Mammary epithelial cell (primary cell): Measurements from ENCODE around the gene IGFBP1.

ENCODE experiments used
- EZH2 ChIP-seq: IDR thresholded peaks from 2 replicates; pipeline ENCODE4 v1.6.1; 2012; ENCODE audit warnings: low read length, inconsistent platforms, borderline replicate concordance
- TF ChIP-seq, protein P1 (sequence below), 2 donors: IDR thresholded peaks in 1 of 2; conservative IDR thresholded peaks in 1 of 2; 2 replicates each; pipeline ENCODE4 v1.5.1; 2011 to 2012; ENCODE audit warnings: inconsistent platforms in 2 of 2, low read length in 2 of 2, mild to moderate bottlenecking in 2 of 2, control low read depth in 1 of 2, low read depth in 1 of 2; ENCODE audit not compliant: insufficient read depth in 1 of 2; ENCODE audit errors: extremely low read depth in 1 of 2

DNA sequence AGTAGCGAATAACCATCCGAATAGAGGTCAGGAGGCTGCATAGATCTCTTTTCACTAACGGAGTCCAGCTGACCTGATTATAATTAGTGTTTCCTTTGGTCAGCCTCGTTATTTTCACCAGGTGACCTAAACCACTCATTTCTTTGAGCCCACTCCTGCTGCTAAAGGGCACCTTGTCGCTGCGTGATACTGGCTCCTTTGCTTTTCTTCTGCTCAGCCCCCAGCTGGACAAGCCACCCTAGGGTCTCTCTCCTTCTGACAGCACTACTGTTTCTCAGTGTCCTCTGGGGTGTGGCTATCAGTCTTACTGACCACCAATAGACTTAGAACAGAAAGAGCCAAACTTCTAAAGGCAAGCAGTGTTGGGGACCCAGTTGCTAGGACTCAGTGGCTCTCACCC, 35.5 kb downstream of the IGFBP1 start:
- TF ChIP-seq, protein P1, sequence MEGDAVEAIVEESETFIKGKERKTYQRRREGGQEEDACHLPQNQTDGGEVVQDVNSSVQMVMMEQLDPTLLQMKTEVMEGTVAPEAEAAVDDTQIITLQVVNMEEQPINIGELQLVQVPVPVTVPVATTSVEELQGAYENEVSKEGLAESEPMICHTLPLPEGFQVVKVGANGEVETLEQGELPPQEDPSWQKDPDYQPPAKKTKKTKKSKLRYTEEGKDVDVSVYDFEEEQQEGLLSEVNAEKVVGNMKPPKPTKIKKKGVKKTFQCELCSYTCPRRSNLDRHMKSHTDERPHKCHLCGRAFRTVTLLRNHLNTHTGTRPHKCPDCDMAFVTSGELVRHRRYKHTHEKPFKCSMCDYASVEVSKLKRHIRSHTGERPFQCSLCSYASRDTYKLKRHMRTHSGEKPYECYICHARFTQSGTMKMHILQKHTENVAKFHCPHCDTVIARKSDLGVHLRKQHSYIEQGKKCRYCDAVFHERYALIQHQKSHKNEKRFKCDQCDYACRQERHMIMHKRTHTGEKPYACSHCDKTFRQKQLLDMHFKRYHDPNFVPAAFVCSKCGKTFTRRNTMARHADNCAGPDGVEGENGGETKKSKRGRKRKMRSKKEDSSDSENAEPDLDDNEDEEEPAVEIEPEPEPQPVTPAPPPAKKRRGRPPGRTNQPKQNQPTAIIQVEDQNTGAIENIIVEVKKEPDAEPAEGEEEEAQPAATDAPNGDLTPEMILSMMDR (conservative IDR thresholded peaks at IDR 0.05 in 1 of 2, IDR thresholded peaks at IDR 0.05 in 1 of 2; ENCODE audit: extremely low read depth in 1 of 2, insufficient read depth in 1 of 2, low read depth in 1 of 2, low read length in 2 of 2), result no peak
- no peak for TF ChIP-seq EZH2
